ENCODE results near the gene ILF2. TPM values are rescaled to one million over a fixed set of nuclear protein-coding genes. Genes with fewer than 3 reads are reported as not detected.

ILF2 gene
- polyA plus RNA-seq, 2 of the 4 experiments (the other 2 are of a cell fraction): 249 to 285 TPM

- ATAC-seq (no peak), FAIRE-seq (no peak), DNase-seq (ENCODE audit: low read depth in 1 of 2, low spot score in 1 of 2) (no peak)
- Histone ChIP-seq H3K9me3 (no peaks in the 10 kb centered on the region), H3K4me3 (no peak overlapping the region), H3K4me2 (no peak overlapping the region), H3K27ac (no peak overlapping the region), H3K4me1 (peaks cover 18% of the 10 kb centered on the region; the same call in 2 of the 3 replicates)
- ChIA-PET CTCF (interaction anchor here (1.5 to 1.6 kb wide), 2 partner anchors 83 to 144 kb away, joined by 5 to 9 read pairs; no protein-coding TSS in a partner anchor), POLR2A (no interaction called here)
- WGBS (ENCODE audit: missing lambda C conversion rate): 86% methylated on average over 3 of the region's 3 CpGs
- no peak for TF ChIP-seq BCL3 (IDR thresholded peaks at IDR 0.05)
- TF ChIP-seq CBX8 (IDR thresholded peaks at IDR 0.05): no peak
- no peak for TF ChIP-seq MAFK (IDR thresholded peaks at IDR 0.05; ENCODE audit: partially characterized antibody)
- TF ChIP-seq NFE2L2 (conservative IDR thresholded peaks at IDR 0.05; ENCODE audit: low read length): no peak
- no peak for TF ChIP-seq PHF8 (IDR thresholded peaks at IDR 0.05; ENCODE audit: borderline replicate concordance, low read depth)
- TF ChIP-seq ZSCAN20 (CRISPR knock-in tag; IDR thresholded peaks at IDR 0.05): no peak
These were observed 15.5 kb downstream of the ILF2 start for GRCh38 chr1:153655333-153655732.

GRCh38 chr1:153652805-153653500, 17.8 kb downstream of the ILF2 start:
- Histone ChIP-seq H3K4me3 (no peak overlapping the region), H3K9me3 (no peaks in the 10 kb centered on the region), H3K4me1 (peaks cover 8% of the 10 kb centered on the region; the same call in 1 of the 3 replicates), H3K27ac (0 out of 6 replicates have a peak overlapping the region, but pooled peaks of 1 of the 2 experiments have one; percentile 27), H3K4me2 (no peak overlapping the region)
- no peak for TF ChIP-seq KDM5A (IDR thresholded peaks at IDR 0.05)
- no peak for TF ChIP-seq RCOR1 (IDR thresholded peaks at IDR 0.05; ENCODE audit: low read depth, low read length)
- 88% methylated on average over 3 of the region's 3 CpGs for WGBS (ENCODE audit: missing lambda C conversion rate)
- CTCF ChIA-PET: interaction anchor here (0.8 to 2.9 kb wide), 8 partner anchors 11 to 158 kb away, joined by 3 to 13 read pairs (median 4); partner anchors contain the start of gene NPR1
- FAIRE-seq (no peak), ATAC-seq (no peak), DNase-seq (ENCODE audit: low read depth in 1 of 2, low spot score in 1 of 2) (no peak)
- POLR2A ChIA-PET: interaction anchor here (1.3 kb wide), 1 partner anchor 9 kb away, joined by 5 read pairs; no protein-coding TSS in a partner anchor

GRCh38 chr1:153651771-153652170, 19.0 kb downstream of the ILF2 start:
- CTCF ChIA-PET: interaction anchor here (0.5 to 2.9 kb wide), 13 partner anchors 10 to 142 kb away, joined by 3 to 13 read pairs (median 4); no protein-coding TSS in a partner anchor
- TF ChIP-seq CHD2 (IDR thresholded peaks at IDR 0.05; ENCODE audit: low read length, partially characterized antibody): no peak
- TF ChIP-seq CHD4 (IDR thresholded peaks at IDR 0.05; ENCODE audit: borderline replicate concordance): no peak
- TF ChIP-seq FOXS1 (CRISPR knock-in tag; IDR thresholded peaks at IDR 0.05): no peak
- TF ChIP-seq FOSB (CRISPR knock-in tag; IDR thresholded peaks at IDR 0.05): no peak
- no peak for TF ChIP-seq ZC3H11A (IDR thresholded peaks at IDR 0.05)
- TF ChIP-seq, protein P1, sequence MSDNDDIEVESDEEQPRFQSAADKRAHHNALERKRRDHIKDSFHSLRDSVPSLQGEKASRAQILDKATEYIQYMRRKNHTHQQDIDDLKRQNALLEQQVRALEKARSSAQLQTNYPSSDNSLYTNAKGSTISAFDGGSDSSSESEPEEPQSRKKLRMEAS (IDR thresholded peaks at IDR 0.05): no peak
- no peak for TF ChIP-seq HES2 (IDR thresholded peaks at IDR 0.05)
- TF ChIP-seq MAFK (IDR thresholded peaks at IDR 0.05; ENCODE audit: partially characterized antibody): no peak
- TF ChIP-seq NFE2L2 (conservative IDR thresholded peaks at IDR 0.05; ENCODE audit: low read length): no peak
- TF ChIP-seq HEYL (CRISPR knock-in tag; IDR thresholded peaks at IDR 0.05): no peak
- TF ChIP-seq, protein P2, sequence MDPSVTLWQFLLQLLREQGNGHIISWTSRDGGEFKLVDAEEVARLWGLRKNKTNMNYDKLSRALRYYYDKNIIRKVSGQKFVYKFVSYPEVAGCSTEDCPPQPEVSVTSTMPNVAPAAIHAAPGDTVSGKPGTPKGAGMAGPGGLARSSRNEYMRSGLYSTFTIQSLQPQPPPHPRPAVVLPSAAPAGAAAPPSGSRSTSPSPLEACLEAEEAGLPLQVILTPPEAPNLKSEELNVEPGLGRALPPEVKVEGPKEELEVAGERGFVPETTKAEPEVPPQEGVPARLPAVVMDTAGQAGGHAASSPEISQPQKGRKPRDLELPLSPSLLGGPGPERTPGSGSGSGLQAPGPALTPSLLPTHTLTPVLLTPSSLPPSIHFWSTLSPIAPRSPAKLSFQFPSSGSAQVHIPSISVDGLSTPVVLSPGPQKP (IDR thresholded peaks at IDR 0.05; ENCODE audit: low read depth, low read length): no peak
- TF ChIP-seq POLR2A (IDR thresholded peaks at IDR 0.05; ENCODE audit: low read length): no peak
- no peak for TF ChIP-seq RNF2 (IDR thresholded peaks at IDR 0.05; ENCODE audit: borderline replicate concordance, low read depth)
- Histone ChIP-seq H3K9me3 (no peaks in the 10 kb centered on the region), H3K4me1 (peaks cover 6% of the 10 kb centered on the region; the same call in 1 of the 3 replicates), H3K27ac (no peak overlapping the region), H3K4me3 (no peak overlapping the region), H3K4me2 (no peak overlapping the region)
- DNase-seq (ENCODE audit: low read depth in 1 of 2, low spot score in 1 of 2) (no peak), FAIRE-seq (no peak), ATAC-seq (no peak)
- WGBS (ENCODE audit: missing lambda C conversion rate): 50% methylated on average over 1 of the region's 1 CpG
- POLR2A ChIA-PET: interaction anchor here (1.4 kb wide), 1 partner anchor 18 kb away, joined by 6 read pairs; the partner anchor contains the start of gene CHTOP
